Prostate gland (tissue), 2 donors: ENCODE data around the gene FBXL13.
"Not testable (repeated sequence)": the region's sequence is repeated elsewhere in the genome, so short reads cannot be mapped to it uniquely, and the experiment has no call there.

Experiments
- POLR2AphosphoS5 ChIP-seq: sonication (generic); formaldehyde crosslinking; IDR thresholded peaks from one replicate; pipeline ENCODE4 v1.6.1; 2017; ENCODE audit warnings: antibody characterized with exemption
- TF ChIP-seq, protein P1 (sequence below), 4 experiments: fragments of 200-600 bp in 2 of 4; fragments of 450-650 bp in 2 of 4; sonication (generic) in 2 of 4; IDR thresholded peaks; 1 replicate in 3 of 4; 2 replicates in 1 of 4; pipeline ENCODE4 v1.5.1; 2016 to 2019; ENCODE audit warnings: antibody characterized with exemption in 4 of 4, mild to moderate bottlenecking in 2 of 4, moderate library complexity in 2 of 4

DNA sequence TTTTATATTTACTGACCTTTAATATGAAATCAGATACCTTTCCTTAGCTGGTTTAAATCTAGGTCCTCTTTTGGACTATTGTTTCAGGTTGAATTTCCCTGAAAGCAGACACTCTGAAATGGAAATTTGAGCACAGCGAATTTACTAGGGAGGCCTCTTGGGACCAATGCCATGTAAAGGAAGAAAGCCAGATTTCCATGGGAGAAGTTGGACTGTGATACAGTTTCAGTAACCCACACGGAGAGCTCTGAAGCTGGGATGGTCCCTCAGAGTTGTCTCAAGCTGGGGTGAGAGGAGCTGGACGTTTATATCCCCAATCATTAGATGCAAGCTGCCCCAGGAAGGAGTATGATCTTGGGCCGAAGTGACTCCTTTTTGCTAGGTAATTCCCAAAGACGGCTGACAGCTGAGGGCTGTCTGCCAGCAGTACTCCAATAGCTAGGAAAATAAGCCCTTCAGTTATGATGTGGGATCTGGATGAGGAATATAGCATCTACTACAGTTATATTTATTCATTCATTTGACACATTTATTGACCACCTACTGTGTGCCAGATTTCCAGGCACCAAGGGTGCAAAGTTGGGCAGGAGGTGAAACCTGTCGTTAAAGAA is 311.2 kb downstream of the FBXL13 start:
- TF ChIP-seq, protein P1, sequence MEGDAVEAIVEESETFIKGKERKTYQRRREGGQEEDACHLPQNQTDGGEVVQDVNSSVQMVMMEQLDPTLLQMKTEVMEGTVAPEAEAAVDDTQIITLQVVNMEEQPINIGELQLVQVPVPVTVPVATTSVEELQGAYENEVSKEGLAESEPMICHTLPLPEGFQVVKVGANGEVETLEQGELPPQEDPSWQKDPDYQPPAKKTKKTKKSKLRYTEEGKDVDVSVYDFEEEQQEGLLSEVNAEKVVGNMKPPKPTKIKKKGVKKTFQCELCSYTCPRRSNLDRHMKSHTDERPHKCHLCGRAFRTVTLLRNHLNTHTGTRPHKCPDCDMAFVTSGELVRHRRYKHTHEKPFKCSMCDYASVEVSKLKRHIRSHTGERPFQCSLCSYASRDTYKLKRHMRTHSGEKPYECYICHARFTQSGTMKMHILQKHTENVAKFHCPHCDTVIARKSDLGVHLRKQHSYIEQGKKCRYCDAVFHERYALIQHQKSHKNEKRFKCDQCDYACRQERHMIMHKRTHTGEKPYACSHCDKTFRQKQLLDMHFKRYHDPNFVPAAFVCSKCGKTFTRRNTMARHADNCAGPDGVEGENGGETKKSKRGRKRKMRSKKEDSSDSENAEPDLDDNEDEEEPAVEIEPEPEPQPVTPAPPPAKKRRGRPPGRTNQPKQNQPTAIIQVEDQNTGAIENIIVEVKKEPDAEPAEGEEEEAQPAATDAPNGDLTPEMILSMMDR (IDR thresholded peaks at IDR 0.05): not testable (repeated sequence)
- TF ChIP-seq POLR2AphosphoS5: not testable (repeated sequence)
